HG02759 (cell line): ENCODE data around the gene SPAG5.

Source experiments
- ATAC-seq: cut with Tn5 transposase; IDR thresholded peaks from one replicate; pipeline ENCODE4 v1.9.1; 2021; ENCODE audit warnings: mild to moderate bottlenecking, moderate library complexity; ENCODE audit not compliant: unreplicated experiment

The SPAG5 gene, protein sequence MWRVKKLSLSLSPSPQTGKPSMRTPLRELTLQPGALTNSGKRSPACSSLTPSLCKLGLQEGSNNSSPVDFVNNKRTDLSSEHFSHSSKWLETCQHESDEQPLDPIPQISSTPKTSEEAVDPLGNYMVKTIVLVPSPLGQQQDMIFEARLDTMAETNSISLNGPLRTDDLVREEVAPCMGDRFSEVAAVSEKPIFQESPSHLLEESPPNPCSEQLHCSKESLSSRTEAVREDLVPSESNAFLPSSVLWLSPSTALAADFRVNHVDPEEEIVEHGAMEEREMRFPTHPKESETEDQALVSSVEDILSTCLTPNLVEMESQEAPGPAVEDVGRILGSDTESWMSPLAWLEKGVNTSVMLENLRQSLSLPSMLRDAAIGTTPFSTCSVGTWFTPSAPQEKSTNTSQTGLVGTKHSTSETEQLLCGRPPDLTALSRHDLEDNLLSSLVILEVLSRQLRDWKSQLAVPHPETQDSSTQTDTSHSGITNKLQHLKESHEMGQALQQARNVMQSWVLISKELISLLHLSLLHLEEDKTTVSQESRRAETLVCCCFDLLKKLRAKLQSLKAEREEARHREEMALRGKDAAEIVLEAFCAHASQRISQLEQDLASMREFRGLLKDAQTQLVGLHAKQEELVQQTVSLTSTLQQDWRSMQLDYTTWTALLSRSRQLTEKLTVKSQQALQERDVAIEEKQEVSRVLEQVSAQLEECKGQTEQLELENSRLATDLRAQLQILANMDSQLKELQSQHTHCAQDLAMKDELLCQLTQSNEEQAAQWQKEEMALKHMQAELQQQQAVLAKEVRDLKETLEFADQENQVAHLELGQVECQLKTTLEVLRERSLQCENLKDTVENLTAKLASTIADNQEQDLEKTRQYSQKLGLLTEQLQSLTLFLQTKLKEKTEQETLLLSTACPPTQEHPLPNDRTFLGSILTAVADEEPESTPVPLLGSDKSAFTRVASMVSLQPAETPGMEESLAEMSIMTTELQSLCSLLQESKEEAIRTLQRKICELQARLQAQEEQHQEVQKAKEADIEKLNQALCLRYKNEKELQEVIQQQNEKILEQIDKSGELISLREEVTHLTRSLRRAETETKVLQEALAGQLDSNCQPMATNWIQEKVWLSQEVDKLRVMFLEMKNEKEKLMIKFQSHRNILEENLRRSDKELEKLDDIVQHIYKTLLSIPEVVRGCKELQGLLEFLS

DNA sequence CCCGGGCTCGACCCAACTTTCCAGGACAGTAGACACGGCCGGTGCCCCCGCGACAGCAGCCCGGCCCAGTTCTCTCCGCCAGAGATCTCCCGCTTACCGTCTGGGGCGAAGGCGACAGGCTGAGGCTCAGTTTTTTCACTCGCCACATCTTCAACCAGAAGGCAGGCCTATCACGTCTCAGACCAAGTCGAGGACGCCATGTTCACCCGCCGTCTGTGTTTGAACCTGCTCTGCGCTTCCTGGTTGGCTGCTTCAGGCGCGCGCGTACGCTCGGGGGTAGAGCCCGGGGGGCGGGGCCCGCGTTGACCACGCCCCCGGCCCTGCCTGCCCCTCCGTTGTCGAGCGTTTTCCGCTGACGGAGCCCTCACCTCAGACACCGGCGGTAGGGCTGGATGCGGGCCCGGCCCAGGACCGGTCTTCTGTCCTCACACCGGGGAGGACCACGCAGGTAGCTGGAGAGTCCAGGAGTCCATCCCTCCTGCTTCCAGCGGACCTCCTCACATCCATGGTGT, at the start of gene SPAG5:
SPAG5 (minus strand) TSS at position 227 of the 512 bp plus-strand sequence; CDS start at position 148, 79 bp downstream.
- peak; percentile 89 for ATAC-seq

GRCh38 chr17:28646039-28646754, 47.4 kb upstream of the SPAG5 start:
- ATAC-seq = no peak

- ATAC-seq = no peak
These were observed 46.7 kb upstream of the SPAG5 start for GRCh38 chr17:28645576-28645939.

DNA sequence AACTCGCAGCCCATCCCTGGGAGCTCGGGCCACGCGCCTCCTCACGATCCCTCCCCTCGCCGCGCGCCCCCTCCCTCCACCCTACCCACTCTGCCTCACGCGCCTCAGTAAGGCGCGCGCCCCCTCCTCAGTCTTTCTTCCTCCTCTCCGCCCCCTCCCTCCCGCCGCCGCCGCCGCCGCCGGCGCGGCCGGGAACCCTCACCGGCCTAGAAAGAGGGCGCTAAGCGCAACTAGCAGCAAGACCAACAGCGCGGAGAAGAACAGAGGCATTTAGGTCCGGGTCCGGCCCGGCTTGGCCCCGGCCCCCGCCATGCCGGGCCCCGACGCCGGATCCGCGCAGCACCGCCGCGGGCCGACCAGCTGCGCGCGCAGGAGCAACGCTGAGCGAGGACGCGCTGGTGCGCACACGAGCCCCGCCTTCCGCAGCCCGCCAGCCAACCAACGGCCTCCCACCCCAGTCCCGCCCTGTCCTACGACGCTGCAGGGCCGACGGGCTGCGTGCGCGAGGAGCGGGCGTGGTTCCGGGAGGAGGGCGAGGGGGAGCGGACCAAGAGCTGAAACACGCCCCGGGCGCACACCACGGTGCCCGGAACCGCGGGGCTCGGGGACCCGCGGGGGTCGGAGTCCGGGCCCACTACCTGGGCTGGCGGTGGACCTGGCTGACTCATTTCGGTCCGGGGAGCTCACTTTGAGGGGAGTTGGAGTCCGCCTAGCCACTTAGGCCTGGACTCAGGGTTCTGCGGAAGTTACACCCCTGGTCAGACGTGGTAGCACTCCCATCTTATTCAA, 46.2 kb upstream of the SPAG5 start, which contains the start of gene BLTP2:
BLTP2 (minus strand) TSS at position 372 of the 789 bp plus-strand sequence; CDS start at position 270, 102 bp downstream.
- ATAC-seq = peak; percentile 96

GRCh38 chr17:28643983-28644786, 45.4 kb upstream of the SPAG5 start:
- peak; percentile 8 for ATAC-seq

DNA sequence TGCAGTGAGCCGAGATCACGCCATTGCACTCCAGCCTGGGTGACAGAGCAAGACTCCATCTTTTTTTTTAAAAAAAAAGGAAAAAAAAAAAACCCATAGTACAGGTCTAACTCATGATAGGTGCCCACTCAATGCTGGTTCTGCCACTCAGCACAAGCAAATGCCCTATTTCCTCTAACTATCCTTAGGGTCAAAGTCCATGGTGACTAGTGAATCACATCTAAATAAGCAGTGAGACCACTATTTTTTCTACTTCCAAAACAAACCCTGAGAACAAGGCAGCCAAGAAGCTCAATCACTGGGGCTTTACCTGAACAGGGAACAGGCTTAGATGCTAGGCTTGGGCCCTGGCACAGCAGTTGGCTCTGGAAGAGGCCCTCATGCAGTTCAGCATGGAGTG, 42.8 kb upstream of the SPAG5 start:
- ATAC-seq = no peak

GRCh38 chr17:28635506-28635905, 36.7 kb upstream of the SPAG5 start:
- no peak for ATAC-seq

GRCh38 chr17:28634206-28634865, 35.5 kb upstream of the SPAG5 start:
- no peak for ATAC-seq

DNA sequence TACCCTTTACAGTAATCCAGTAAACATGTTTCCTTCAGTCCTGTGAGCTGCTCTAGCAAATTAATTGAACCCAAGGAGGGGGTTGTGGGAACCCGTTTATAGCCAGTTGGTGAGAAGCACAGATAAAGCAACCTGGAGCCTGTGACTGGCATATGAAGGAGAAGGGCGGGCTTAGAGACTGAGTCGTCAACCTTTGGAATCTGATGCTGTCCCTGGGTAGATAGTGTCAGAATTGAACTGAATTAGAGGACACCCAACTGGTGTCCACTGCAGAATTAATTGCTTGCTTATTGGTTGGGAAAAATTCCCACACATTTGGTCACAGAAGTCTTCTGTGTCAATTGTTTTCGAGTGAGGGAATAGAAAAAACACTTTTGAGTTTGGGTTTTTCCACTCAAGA, 28.0 kb upstream of the SPAG5 start:
- ATAC-seq = no peak

- no peak for ATAC-seq
These were observed 25.3 kb upstream of the SPAG5 start for GRCh38 chr17:28624148-28624547.

- ATAC-seq = no peak
These were observed 24.9 kb upstream of the SPAG5 start for GRCh38 chr17:28623696-28624095.

DNA sequence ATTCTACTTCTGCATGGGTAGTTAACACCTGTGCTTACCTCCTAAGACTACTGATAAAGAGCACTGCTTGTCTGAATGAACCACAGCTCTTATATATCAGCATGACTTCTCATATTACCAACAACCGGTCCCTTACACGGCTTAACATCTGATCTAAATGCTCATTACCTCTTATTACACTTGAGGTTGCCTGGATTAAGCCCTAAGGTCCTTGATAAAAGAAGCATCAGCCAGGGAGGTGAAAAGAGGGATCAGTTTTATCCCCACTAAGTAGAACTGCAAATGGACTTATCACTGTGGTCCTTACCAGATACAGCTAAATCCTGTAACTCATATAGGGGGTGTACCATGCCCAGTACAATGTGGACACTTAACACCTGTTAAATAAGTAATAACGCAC, 23.4 kb upstream of the SPAG5 start:
- no peak for ATAC-seq

DNA sequence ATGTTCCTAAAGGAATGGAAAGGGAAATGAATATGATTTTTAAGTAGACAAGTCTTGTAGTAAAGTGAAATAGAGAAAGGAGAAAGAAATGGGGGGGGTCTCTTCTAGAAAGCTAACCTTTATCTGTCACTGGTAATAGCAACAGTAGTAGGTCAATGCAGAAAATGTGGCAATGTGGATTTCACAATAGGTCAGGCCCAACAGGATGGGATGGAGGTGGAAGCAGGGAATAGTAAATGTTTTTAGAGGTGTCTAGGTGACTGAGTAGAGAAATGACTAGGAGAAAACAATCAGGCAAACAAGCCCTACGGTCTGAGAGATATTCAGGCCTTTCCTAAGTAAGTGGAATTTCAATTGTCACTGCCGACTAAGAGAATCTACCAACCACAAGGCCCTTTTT, 21.2 kb upstream of the SPAG5 start:
- ATAC-seq = no peak

- no peak for ATAC-seq
These were observed 19.6 kb upstream of the SPAG5 start for GRCh38 chr17:28618464-28618863.

GRCh38 chr17:28616281-28616680, 17.5 kb upstream of the SPAG5 start:
- no peak for ATAC-seq

- ATAC-seq = no peak
These were observed 16.6 kb upstream of the SPAG5 start for GRCh38 chr17:28615260-28615940.

- ATAC-seq = no peak
These were observed 15.1 kb upstream of the SPAG5 start, which contains the start of gene RSKR for GRCh38 chr17:28613931-28614381. RSKR (minus strand) TSS chr17:28614185; CDS start chr17:28614161, 24 bp downstream.
